ENCODE results near the gene LIMD2.

DNA sequence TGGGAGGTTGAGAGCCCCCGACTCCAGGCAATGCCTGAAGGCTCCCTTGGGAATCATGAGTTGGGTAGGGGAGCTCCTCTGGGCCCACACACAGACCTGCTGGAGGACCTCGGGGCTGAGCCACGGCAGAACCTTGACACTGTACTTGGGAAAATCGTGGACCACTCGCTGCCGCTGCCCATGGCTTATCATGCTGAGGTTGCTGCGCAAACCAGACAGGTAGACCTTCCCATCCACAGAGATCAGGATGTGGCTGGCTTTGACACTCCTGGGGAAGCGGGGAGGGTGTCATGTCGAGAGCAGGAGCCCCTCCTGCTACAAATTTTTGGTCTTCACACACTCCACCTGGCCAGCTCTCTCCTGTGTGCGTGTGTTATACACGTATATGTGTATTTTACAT lies 7.2 kb upstream of the LIMD2 start:
- TF ChIP-seq CTCF (IDR thresholded peaks at IDR 0.05 in 4 of 5, conservative IDR thresholded peaks at IDR 0.05 in 1 of 5) (no peak), POLR2A (IDR thresholded peaks at IDR 0.05) (no peak)
